OCI-LY7 (cell line): ENCODE data around the gene FAM47E.

ENCODE experiments used
- CTCF ChIP-seq: fragments of 200-600 bp; sonication (generic); conservative IDR thresholded peaks from 2 replicates; pipeline ENCODE4 v1.5.1; 2014; ENCODE audit warnings: mild to moderate bottlenecking, antibody characterized with exemption, low read length, moderate library complexity, mixed read lengths
- EZH2phosphoT487 ChIP-seq: fragments of 200-600 bp; sonication (generic); IDR thresholded peaks from 2 replicates; pipeline ENCODE4 v1.6.1; 2018; ENCODE audit warnings: low read depth, borderline replicate concordance, mild to moderate bottlenecking, mixed run types, antibody characterized with exemption, low read length, moderate library complexity, mixed read lengths

- TF ChIP-seq CTCF (no peak), EZH2phosphoT487 (no peak)
Measured at GRCh38 chr4:76310683-76311082, 59.2 kb downstream of the FAM47E start.
